GM18517 (cell line): ENCODE results near the gene ABCF3.

Source experiments
- ATAC-seq: cut with Tn5 transposase; IDR thresholded peaks from one replicate; pipeline ENCODE4 v1.9.1; 2021; ENCODE audit warnings: mild to moderate bottlenecking, moderate library complexity; ENCODE audit not compliant: unreplicated experiment

Gene ABCF3

DNA sequence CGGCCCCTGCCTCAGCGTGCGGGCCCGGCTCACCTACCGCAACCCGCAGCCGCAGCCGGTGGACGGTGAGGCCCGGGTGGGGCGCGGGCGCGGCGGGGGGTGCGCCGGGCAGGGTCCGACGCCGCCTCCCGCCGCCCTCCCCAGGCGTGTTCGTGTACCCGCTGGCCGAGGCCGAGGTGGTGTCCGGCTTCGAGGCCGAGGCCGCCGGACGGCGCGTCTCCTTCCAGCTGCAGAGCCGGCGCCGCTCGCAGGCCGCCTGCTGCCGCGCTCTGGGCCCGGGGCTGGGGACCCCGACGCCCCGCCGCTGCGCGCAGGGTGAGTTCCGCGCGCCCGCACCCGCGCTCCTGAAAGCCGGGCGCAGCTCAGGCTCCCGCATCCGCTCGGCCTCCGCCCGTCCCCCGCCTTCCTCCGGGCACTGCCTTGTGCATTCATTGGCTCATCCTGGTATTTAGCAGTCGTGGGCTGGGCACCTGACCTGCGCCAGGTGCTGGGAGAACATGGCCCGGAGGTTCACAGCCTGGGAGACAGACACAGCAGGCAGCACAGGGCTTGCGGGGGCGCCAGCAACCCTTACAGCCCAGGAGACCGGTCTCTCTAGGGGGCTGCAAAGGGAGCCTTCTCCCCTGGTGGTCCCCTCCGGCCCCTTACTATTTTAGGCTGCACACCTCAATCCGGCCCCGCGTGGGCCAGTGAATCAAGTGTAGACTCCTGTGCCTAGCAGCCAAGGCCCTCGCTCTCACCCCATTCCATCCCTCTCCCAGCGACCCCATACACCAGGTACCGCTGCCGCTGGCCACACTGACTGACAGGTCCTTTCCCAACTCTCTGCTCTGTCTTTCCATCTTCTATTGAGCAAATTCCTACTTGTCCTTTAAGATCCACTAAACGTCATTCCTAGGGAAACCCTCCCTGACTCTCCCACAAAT, 44.9 kb downstream of the ABCF3 start:
- ATAC-seq: no peak

- no peak for ATAC-seq
Observed at GRCh38 chr3:184231671-184232070, 45.7 kb downstream of the ABCF3 start.

DNA sequence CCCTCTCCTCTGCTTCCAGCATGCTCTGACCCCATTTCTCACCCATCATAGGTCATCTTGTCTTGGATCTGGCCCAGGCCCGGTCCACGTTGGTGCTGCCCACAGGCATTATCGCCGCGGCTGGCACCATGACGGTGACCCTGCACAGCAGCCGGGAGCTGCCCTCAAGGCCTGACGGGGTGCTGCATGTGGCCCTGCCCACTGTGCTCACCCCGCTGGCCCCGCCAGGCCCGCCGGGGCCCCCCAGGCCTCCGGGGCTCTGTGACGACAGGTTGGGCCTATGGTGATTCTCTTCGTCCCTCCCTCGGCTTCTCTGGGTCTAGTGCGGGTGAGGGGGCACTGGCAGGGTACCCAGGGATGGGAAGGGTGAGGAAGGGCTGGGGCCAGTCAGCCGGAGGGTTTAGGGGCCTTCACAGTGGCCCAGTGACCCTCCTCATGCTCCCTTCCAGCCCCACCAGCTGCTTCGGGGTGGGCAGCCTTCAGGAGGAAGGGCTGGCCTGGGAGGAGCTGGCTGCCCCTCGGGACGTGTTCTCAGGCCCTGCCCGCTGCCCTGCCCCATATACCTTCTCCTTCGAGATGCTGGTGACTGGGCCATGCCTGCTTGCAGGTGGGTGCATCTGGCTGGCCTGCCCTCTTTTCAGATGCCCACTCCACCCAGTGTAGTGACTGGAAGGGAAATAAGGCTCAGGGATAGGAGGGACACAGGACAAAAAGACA, 47.3 kb downstream of the ABCF3 start:
- ATAC-seq: no peak

GRCh38 chr3:184234224-184234623, 48.2 kb downstream of the ABCF3 start:
- no peak for ATAC-seq

GRCh38 chr3:184234671-184235380, 48.8 kb downstream of the ABCF3 start:
- ATAC-seq: no peak

DNA sequence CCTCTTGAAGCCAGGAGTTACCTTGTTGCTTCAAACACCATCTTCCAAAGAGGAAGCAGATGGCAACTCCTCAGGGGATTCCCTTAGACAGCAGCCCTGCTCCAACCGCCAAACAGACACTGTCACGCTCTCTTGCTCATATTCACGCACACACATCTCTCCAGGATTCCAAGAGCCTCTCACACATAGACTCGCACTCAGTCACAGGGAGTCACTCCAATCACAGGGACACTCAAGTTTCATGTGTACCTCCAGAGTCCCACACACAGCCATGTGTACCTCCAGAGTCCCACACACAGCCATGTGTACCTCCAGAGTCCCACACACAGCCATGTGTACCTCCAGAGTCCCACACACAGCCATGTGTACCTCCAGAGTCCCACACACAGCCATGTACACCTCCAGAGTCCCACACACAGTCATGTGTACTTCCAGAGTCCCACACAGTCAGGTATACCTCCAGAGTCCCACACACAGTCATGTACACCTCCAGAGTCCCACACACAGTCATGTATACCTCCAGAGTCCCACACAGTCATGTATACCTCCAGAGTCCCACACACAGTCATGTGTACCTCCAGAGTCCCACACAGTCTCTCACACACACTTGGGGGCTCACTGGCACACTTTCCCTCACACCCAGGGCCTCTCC, 49.5 kb downstream of the ABCF3 start:
- no peak for ATAC-seq

DNA sequence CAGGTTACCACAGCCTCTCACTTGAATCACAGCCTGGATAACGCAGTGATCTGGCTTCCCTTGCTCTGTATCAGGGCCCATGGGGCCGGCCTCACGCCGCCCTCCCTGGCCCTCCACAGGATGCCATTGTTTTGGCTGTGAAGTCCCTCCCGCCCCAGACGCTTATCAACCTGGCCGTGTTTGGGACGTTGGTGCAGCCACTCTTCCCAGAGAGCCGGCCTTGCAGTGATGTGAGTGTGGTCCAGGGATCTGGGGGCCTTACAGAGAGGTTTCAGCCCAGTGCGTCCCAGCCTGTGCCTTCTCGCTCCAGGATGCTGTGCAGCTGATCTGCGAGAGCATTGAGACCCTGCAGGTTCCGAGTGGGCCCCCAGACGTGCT, 50.0 kb downstream of the ABCF3 start:
- ATAC-seq: no peak

DNA sequence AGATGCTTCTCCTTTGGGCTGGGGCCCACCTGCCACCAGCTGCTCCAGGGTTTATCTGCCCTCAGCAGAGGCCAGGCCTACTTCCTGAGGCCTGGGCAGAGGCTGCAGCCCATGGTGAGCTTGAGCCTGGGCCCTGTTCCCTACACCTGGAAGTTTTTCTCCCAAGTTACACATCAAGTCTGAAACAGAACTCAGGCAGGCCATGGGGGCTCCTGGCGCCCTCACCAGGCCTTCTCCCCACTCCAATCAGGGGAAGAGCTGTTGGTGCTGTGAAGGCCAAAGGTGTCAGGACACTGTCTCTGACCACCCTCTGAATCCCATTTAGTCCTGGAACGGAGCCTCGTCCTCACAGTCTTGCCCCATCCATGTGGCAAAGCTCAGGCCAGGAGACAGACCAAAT, 50.6 kb downstream of the ABCF3 start:
- no peak for ATAC-seq

- ATAC-seq: no peak
Observed at GRCh38 chr3:184237211-184237610, 51.2 kb downstream of the ABCF3 start.

DNA sequence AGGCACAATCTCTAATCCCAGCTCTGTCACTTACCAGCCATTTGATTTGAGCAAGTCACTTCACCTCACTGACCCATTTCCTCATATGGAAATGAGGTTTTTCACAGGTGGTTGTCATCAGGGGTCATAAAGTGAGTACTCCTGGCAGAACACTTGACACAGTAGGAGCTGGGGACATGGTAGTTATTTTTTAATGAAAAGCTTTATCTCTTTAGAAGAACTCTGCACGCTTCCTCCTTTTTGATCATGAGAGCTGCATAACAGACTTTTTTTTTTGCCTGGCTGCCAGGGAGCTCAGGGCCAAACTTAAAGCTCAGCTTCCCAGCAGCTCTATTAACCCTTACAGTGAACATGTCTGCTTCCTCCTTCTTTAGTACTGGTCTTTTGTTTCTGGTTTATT, 51.8 kb downstream of the ABCF3 start:
- no peak for ATAC-seq

DNA sequence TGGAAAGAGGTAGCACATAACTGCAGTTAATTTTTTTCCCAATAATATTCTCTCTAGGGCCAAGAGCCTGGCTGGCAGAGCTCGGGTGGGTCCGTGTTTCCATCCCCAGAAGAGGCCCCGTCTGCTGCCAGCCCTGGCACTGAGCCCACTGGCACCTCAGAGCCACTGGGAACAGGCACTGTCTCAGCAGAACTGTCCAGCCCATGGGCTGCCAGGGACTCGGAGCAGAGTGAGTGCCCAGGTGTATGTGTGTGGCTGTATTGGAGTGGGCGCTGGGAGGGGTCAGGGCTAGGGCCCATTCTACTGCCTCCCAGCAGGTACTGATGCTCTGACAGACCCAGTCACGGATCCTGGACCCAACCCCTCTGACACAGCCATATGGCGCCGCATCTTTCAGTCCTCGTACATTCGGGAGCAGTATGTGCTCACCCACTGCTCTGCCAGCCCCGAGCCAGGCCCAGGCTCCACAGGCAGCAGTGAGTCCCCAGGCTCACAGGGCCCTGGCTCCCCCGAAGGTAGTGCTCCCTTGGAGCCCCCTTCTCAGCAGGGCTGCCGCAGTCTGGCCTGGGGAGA, 52.3 kb downstream of the ABCF3 start:
- no peak for ATAC-seq

- no peak for ATAC-seq
Observed at GRCh38 chr3:184239221-184239620, 53.2 kb downstream of the ABCF3 start.

- ATAC-seq: no peak
Observed at GRCh38 chr3:184239708-184240107, 53.7 kb downstream of the ABCF3 start.

DNA sequence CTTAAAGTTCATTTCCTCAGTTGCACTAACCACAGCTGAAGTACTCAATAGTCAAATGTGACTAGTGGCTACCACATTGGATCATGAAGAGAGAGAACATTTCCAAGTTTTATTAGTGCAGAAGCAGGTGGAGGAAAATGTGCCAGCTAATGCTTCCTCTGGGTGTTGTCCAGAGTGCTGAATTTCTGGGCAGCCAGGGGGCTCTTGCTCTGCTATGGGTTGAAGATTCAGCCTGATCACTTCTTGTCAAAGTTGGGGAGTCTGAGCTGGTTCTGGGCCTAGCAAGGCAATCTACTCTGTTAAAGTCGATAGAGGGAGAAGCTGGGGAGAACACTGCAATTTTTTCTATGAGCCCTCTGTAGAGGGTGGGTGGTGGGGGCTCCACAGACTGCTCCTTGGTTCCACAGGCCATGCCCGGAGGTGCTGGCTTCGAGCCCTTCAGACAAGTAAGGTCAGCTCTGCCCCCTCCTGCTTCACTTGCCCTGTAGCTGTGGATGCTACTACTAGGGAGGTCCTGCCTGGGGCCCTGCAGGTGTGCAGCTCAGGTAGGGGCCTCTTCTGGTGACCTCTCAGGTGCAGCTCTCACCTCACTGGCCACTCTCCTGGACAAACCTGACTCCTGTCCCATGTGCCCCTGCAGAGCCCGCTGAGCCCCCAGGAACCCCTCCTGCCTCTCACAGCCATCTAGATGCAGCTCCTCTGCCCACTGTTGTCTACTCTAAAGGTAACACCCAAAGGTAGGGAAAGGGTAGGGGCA, 54.6 kb downstream of the ABCF3 start:
- ATAC-seq: no peak

- ATAC-seq: no peak
Observed at GRCh38 chr3:184241141-184241446, 55.1 kb downstream of the ABCF3 start.

- no peak for ATAC-seq
Observed at GRCh38 chr3:184241447-184242296, 55.7 kb downstream of the ABCF3 start.

DNA sequence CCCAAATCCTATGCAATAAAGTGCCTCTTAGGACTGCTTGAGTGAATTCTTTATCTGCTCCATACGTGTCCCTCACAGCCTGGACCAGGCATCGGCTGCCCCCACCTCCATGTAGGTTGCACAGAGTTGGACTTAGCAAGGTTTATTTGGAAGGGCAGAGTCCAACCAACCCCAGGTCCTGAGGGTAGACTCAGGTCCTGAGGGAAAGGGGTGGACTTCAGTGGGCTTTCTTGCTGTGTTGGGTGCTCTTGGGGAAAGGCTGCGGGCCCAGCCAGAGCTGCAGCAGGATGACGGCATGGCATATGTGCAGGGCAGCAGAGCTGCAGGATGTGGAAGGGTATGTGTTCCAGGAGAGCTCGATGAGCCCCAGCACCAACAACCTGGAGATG, 56.3 kb downstream of the ABCF3 start:
- ATAC-seq: no peak
